MM.1S (cell line): Measurements from ENCODE around the gene ZAR1L.

Experiments used
- DNase-seq: peaks from one replicate; pipeline ENCODE4 v3.0.0-alpha.2; 2015
- H2AFZ ChIP-seq: fragments of 300-600 bp; sonication (generic); 2 replicates; pipeline ENCODE4 v1.6.0; 2016; ENCODE audit warnings: antibody characterized with exemption, low read length
- H3F3A ChIP-seq: fragments of 300-600 bp; sonication (generic); 2 replicates; pipeline ENCODE4 v1.6.1; 2016; ENCODE audit warnings: mild to moderate bottlenecking, antibody characterized with exemption, low read length, moderate library complexity, mixed read lengths; ENCODE audit not compliant: insufficient read depth
- H3K27ac ChIP-seq: fragments of 300-600 bp; sonication (generic); 2 replicates; pipeline ENCODE4 v1.5.1; 2016; ENCODE audit warnings: mild to moderate bottlenecking, low read length
- H3K27me3 ChIP-seq: fragments of 300-600 bp; sonication (generic); replicated peaks from 2 replicates; pipeline ENCODE4 v1.6.0; 2016; ENCODE audit warnings: low read length; ENCODE audit not compliant: insufficient read depth
- H3K36me3 ChIP-seq: fragments of 300-600 bp; sonication (generic); replicated peaks from 2 replicates; pipeline ENCODE4 v1.6.1; 2016; ENCODE audit warnings: mild to moderate bottlenecking, low read length, mixed read lengths; ENCODE audit not compliant: insufficient read depth
- H3K4me1 ChIP-seq: fragments of 300-600 bp; sonication (generic); 2 replicates; pipeline ENCODE4 v1.6.1; 2016; ENCODE audit warnings: low read length, mixed read lengths
- H3K4me2 ChIP-seq: fragments of 300-600 bp; sonication (generic); 2 replicates; pipeline ENCODE4 v1.6.0; 2016; ENCODE audit warnings: low read depth, low read length
- H3K4me3 ChIP-seq: fragments of 300-600 bp; sonication (generic); 2 replicates; pipeline ENCODE4 v1.5.1; 2016; ENCODE audit warnings: low read length, mixed read lengths
- H3K79me2 ChIP-seq: fragments of 300-600 bp; sonication (generic); 2 replicates; pipeline ENCODE4 v1.6.1; 2016; ENCODE audit warnings: mixed run types, low read length, mixed read lengths
- H3K9ac ChIP-seq: fragments of 300-600 bp; sonication (generic); 2 replicates; pipeline ENCODE4 v1.6.1; 2016; ENCODE audit warnings: low read length, mixed read lengths
- H3K9me2 ChIP-seq: fragments of 300-600 bp; sonication (generic); replicated peaks from 2 replicates; pipeline ENCODE4 v1.6.1; 2016; ENCODE audit warnings: mild to moderate bottlenecking, low read length, mixed read lengths; ENCODE audit not compliant: insufficient read depth
- H3K9me3 ChIP-seq: fragments of 300-600 bp; sonication (generic); replicated peaks from 2 replicates; pipeline ENCODE4 v1.6.1; 2016; ENCODE audit warnings: mild to moderate bottlenecking, low read length, mixed read lengths; ENCODE audit not compliant: insufficient read depth
- H4K20me1 ChIP-seq: fragments of 300-600 bp; sonication (generic); 2 replicates; pipeline ENCODE4 v1.6.1; 2016; ENCODE audit warnings: mild to moderate bottlenecking, low read length, moderate library complexity, mixed read lengths; ENCODE audit not compliant: insufficient read depth
- EZH2 ChIP-seq: fragments of 300-600 bp; sonication (generic); optimal IDR thresholded peaks from 2 replicates; pipeline ENCODE3; 2017; ENCODE audit warnings: low read depth, mild to moderate bottlenecking, antibody characterized with exemption, low read length, mixed read lengths
- EZH2phosphoT487 ChIP-seq: fragments of 300-600 bp; sonication (generic); IDR thresholded peaks from 2 replicates; pipeline ENCODE4 v1.6.1; 2018; ENCODE audit warnings: antibody characterized with exemption, low read length
- TF ChIP-seq, protein P1 (sequence below): fragments of 300-600 bp; sonication (generic); IDR thresholded peaks from 2 replicates; pipeline ENCODE4 v1.5.1; 2016; ENCODE audit warnings: antibody characterized with exemption, low read length, mixed read lengths

The ZAR1L gene

DNA sequence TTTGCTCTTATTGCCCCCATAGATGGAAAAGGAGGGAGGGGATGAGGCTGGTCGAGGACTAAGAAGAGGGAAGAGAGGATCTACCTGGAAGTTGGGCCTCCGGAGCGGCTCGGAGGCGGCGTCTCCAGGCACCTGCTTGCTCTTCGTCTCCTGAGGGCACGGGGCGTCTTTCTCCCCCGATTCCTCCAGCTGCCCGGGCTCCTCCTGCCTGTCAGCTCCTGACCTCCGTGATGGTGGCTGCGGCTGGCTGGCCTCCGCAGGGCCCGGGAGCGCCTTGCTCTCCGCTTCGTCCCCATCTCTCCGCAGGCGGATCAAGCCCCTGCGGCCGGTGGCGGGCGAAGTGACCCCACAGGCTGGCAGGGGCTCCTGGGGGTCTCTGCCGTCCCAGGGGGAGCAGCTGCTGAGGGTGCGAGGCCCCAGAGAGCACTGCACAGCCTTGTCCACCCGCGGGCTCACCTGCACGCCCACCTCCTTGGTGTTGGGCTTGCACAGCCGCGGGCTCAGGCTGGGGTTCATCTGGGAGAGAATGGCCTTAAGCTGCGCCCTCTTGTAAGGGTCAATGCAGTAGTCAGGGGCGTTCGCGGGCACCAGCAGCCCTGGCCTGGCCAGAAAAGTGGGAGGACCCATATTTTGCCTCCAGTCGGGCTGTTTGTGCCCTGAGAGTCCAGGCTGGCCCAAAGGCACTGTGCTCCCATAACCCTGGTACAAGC is 3.8 kb downstream of the ZAR1L start:
- Histone ChIP-seq H3K4me3 (no peak overlapping the region), H3K9me3 (no peaks in the 10 kb centered on the region), H4K20me1 (no peaks in the 10 kb centered on the region), H3K36me3 (no peaks in the 10 kb centered on the region), H3K27ac (no peak overlapping the region), H3K4me2 (no peak overlapping the region), H3K9me2 (no peaks in the 10 kb centered on the region), H3K9ac (no peak overlapping the region), H3K79me2 (no peaks in the 10 kb centered on the region), H2AFZ (no peak overlapping the region), H3F3A (peaks cover 4% of the 10 kb centered on the region; the same call in 1 of the 2 replicates), H3K27me3 (no peaks in the 10 kb centered on the region), H3K4me1 (0 out of 2 replicates have a peak, but pooled peaks cover 10% of the 10 kb centered on the region)
- no peak for TF ChIP-seq EZH2phosphoT487
- TF ChIP-seq, protein P1, sequence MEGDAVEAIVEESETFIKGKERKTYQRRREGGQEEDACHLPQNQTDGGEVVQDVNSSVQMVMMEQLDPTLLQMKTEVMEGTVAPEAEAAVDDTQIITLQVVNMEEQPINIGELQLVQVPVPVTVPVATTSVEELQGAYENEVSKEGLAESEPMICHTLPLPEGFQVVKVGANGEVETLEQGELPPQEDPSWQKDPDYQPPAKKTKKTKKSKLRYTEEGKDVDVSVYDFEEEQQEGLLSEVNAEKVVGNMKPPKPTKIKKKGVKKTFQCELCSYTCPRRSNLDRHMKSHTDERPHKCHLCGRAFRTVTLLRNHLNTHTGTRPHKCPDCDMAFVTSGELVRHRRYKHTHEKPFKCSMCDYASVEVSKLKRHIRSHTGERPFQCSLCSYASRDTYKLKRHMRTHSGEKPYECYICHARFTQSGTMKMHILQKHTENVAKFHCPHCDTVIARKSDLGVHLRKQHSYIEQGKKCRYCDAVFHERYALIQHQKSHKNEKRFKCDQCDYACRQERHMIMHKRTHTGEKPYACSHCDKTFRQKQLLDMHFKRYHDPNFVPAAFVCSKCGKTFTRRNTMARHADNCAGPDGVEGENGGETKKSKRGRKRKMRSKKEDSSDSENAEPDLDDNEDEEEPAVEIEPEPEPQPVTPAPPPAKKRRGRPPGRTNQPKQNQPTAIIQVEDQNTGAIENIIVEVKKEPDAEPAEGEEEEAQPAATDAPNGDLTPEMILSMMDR = no peak
- TF ChIP-seq EZH2 = no peak
- DNase-seq = no peak

DNA sequence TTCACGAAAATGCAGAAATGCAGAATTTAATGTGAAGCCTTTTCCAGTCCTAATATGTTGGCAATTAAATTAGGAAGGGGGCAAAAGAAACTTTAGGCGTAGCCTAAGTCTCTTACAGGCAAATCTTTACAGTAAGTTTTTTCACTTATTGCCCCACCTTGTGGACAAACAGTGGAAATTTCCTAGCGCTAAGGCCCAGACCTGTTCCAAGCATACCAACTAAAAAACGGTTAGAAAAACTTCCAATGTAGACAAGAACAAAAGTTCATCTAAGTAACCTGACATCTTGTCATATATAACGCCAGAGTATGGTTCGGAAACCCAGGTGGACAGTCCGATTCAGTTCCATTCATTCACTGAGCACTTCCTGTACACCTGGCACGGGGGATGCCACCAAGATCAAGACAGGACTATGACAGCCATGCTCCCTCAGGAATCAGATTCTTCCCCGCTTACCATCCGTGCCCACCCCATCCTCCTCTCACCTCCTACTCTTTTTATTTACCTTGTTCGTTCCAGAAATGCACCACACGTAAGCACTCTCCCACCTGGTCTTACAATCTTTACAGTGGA is 4.9 kb downstream of the ZAR1L start:
- peak overlapping the region; percentile 14; the same call in 1 of the 2 replicates for H3K4me3 ChIP-seq
- peaks cover 4% of the 10 kb centered on the region; the same call in 1 of the 2 replicates for H3F3A ChIP-seq
- no peaks in the 10 kb centered on the region for H3K79me2 ChIP-seq
- H3K36me3 ChIP-seq = no peaks in the 10 kb centered on the region
- H3K27ac ChIP-seq = no peak overlapping the region
- H3K9me3 ChIP-seq = no peaks in the 10 kb centered on the region
- peak overlapping the region; percentile 23; the same call in 1 of the 2 replicates for H3K9ac ChIP-seq
- H3K9me2 ChIP-seq = no peaks in the 10 kb centered on the region
- H3K4me2 ChIP-seq = peak overlapping the region; percentile 61; the same call in 1 of the 2 replicates
- no peaks in the 10 kb centered on the region for H3K27me3 ChIP-seq
- no peaks in the 10 kb centered on the region for H4K20me1 ChIP-seq
- no peak for TF ChIP-seq EZH2phosphoT487
- TF ChIP-seq EZH2 = no peak
- TF ChIP-seq, protein P1 = peak; percentile 52
- DNase-seq = peak; percentile 51
- peak overlapping the region; percentile 74 for H2AFZ ChIP-seq
- 0 out of 2 replicates have a peak, but pooled peaks cover 10% of the 10 kb centered on the region for H3K4me1 ChIP-seq

DNA sequence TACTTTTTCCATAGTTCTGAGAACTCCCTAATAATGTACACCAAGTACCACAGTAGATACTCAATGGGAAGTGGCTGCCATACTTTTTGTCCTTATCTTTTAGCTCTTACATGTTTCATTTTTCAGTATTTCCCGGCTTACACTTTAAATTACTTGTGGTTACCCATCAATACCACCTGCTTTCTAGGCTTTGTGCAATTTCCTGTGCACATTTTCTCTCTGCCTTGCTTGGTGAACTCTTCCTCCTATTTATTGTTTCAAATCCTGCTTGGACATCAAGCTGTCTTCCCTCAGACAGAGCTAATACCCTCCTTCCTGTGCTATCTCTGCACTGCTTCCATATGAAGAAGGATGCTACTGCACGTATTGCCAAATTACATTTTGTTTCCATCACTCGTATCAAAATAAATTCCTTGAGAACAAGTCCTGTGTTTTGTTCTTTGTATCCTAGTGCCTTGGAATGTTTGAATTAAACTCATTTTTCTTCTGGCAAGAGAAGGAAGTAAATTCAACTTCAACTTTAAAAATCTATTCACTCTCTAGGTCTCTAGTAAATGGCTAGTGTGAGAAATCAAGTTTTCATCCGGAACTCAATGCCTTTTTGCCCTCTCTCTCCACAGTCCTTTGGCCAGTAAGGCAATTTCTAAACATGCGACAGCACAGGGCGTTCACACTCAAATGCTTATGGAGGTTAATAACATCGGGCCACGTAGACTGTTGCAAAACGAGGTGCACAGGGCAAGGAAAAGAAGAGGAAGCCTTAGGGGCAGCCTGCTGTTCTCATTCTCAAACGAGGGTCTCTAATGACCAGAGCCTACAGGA is 5.6 kb downstream of the ZAR1L start:
- H3K4me2 ChIP-seq = peak overlapping the region; percentile 61
- H3K4me1 ChIP-seq = 0 out of 2 replicates have a peak, but pooled peaks cover 10% of the 10 kb centered on the region
- no peak overlapping the region for H3K27ac ChIP-seq
- H4K20me1 ChIP-seq = no peaks in the 10 kb centered on the region
- peaks cover 4% of the 10 kb centered on the region; the same call in 1 of the 2 replicates for H3F3A ChIP-seq
- no peaks in the 10 kb centered on the region for H3K79me2 ChIP-seq
- no peaks in the 10 kb centered on the region for H3K36me3 ChIP-seq
- TF ChIP-seq, protein P1 = no peak
- no peak for TF ChIP-seq EZH2
- no peak for TF ChIP-seq EZH2phosphoT487
- no peaks in the 10 kb centered on the region for H3K27me3 ChIP-seq
- H3K9me3 ChIP-seq = no peaks in the 10 kb centered on the region
- no peak for DNase-seq
- H3K9me2 ChIP-seq = no peaks in the 10 kb centered on the region
- peak overlapping the region; percentile 14; the same call in 1 of the 2 replicates for H3K4me3 ChIP-seq
- peak overlapping the region; percentile 74 for H2AFZ ChIP-seq
- peak overlapping the region; percentile 23; the same call in 1 of the 2 replicates for H3K9ac ChIP-seq
